Inflammatory macrophage (primary cell): Measurements from ENCODE around the gene NES.

Source experiments
- DNase-seq, 2 donors: peaks; one replicate each; pipeline ENCODE4 v3.0.0-alpha.2; 2020 to 2022

The NES gene

DNA sequence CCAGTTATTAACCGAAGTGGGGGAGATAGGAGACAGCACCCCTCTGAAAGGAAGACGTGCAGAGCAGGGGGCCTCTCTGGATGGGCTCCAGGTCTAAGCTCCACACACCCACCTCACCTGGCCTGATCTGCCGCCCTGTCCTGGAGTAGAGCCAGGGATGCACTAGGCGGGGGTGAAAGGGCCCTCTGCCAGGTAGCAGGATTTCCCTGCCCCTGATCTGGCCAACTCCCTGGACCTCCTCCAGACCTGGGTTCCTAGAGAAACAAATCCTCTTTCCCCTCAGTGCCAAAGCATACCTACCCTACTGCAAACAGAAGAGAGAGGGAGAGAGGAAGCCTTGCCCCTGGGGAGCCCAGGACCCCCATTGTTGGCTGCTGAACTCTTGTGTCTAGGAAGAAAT lies 26.1 kb upstream of the NES start:
- DNase-seq: no peak

DNA sequence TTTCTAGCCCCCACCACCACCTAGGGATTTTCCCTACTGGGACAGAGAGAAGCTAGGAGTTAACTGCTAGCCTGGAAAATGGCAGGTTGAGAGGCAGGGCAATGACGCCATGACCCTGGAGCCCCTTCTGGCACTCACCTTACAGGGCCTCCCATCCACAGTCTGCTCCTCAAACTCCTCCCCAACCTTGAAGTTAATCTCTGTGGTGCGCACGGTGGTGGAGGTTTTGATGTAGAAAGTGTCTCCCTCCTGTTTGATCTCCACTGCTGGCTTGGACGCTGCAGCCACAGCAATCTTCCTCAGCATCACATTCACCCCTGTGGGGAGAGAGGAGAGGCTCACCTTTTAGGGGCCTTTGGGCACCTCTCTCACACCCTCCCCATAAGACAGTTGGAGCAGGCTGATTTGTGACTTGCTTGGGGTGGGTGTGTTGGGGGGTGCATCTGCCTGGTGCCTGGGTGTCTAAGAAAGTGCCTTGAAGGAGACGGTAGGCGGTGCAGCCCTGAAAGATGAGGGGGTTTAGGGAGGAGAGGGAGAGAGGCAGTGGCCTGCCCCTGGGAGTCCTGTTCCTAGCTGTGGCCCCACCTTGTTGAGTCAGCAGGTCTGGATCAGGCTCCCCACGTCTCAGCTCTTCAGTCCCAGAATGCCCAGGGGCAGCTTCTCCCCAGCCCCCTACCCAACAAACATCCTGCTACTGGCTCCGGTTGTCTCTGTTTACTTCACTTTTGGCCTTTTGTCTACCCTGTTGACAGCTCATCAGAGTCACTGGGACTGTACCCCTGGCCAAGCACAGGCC lies 23.7 kb upstream of the NES start:
- no peak for DNase-seq

DNA sequence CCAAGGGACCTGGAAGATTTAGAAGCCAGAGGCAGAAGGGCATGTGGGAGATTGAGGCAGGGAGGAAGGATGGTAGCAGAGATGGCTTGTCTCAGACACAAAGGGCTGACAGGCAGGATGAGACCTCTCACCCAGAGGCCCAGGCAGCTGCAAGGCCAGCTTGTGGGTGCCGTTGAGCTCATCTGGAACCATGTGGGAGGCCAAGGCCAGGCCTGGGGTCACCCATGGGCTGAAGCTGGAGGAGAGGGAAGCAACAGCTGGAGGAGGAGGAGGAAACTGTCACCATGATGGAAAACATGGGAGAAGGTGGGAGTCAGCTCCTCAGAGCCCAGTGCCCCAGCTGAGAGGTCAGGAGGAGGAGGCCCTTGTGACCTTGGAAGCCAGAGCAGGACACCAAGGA lies 21.8 kb upstream of the NES start:
- DNase-seq: peak; percentile 73 to 93

DNA sequence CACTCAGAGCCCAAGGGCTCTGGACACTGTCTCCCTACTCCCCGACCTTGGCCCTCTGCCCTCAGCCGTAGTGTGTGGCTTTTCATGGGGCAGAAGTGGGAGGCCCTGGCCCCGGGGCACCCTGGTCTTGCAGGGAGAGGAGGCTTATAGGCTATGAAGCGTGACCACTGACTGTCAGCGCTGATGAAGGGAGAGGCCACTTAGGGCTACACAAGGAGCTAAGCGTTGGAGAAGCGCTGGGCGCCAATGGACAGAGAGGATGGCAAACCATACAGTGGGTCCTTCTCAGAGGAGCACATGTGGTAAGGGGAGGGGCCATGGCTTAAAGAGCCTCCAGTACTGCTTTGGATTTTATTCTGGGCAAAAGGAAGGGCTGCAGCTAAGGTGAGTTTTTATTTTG lies 20.3 kb upstream of the NES start:
- DNase-seq: no peak

DNA sequence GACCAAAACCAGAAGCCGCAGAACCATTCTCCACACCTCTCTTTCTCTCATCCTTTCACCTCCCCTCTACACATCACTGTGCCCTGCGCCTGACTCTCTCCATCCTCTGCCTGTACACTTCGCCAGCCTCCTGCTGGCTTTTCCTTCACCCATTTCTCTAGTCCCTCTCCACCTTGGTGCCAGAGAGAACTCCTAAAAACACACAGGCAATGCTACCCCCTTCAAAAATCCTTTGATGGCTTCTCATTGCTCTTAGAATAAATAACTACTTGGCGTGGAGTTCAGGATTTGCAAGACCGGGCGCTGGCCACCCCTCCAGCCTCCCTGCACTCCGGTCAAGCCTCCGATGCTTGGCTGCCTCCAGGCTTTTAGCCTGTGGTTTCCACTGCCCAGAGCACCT lies 19.5 kb upstream of the NES start:
- DNase-seq: no peak

DNA sequence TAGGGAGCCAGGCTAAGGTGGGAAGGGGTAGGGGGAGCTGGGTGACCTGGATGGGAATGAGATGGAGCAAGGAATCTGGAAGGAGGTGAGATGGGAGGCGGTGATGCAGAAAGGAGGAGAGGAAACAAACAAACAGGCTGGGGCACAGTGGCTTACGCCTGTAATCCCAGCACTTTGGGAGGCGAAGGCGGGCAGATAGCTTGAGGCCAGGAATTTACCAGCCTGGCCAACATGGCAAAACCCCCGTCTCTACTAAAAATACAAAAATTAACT lies 17.4 kb upstream of the NES start:
- no peak for DNase-seq

DNA sequence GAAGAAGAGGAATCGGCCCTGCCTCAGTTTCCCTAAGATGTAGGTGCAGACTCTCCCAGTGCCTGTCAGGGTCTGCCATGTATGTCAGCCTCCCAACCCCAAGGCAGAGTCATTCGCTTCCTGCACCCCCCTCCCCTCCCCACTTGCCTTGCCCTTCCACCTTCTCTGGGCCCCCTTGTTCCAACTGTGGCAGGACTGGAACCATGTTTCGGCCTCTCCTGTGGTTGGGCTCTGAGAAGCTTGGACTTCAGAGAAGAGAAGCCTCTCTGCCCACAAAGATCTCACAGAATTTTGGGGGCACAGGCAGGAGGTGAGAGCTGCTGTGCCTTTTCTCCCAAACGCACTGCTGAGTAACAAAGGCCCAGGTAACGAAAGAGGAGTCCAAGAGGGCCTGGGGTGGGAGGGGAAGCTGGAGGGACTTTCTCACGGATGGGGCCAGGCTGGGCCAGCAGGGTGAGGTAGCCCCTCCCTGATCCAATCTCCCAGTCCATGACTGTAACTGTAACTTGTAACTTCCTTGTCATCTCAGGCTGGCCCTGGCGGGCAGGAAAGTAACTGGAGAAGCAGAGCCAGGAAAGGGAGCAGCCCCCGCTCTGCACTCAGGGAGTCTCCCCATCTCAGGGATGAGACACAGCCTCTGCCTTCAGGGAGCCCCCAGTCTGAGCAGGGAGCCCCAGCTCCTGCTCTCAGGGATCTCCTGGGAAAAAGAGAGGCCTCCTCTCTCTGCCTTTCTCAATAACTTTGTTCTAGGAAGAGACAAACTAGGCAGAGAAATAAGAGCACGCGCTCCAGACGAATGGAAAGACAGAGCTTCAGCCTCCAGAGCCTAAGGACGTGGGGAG lies 16.9 kb upstream of the NES start:
- peak in 1 of 2 donors; percentile 39 for DNase-seq

DNA sequence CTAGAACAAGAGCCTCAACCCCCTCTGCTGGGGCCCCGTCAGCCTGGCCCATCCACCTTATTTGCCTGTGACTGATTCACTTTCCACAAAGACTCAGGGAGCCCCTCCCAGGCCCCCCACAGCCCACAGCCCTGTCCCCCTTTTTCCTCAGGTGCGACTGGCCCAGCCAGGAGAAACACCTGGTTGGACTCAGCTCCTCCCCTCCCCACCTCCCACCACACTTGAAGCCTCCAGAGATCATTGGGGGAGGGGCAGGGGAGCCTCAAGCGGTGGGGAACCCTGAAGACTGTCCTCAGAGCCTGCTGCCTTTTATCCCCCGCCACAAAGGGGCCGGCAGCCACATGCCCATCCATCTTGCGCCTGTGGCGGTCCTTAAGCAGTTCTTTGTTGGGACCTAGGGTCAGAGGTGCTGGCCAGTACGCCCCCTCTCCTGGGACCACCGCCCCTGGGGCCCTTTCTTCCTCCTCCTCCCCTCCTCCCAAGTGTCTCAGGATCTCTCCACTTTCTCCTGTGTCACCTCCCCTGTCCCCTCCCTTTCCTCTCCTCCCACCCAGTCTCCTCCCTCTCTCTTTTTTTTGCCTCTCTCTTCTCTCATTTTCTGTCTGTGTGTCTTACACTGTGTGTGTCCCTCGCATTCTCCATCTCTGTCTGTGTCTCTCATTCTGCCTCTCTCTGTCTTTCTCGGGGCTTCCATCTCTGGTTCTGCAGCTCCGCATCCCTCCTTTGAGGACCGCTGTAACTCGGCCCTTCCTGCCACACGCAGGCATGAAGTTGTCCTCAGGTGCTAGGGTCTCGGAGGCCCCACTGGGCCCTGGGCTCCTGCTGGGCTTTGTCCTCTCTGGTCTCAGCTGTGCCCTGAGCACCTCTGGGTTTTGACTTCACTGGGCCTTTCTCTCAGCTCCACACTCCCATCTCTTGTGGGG lies 16.0 kb upstream of the NES start:
- DNase-seq: no peak

DNA sequence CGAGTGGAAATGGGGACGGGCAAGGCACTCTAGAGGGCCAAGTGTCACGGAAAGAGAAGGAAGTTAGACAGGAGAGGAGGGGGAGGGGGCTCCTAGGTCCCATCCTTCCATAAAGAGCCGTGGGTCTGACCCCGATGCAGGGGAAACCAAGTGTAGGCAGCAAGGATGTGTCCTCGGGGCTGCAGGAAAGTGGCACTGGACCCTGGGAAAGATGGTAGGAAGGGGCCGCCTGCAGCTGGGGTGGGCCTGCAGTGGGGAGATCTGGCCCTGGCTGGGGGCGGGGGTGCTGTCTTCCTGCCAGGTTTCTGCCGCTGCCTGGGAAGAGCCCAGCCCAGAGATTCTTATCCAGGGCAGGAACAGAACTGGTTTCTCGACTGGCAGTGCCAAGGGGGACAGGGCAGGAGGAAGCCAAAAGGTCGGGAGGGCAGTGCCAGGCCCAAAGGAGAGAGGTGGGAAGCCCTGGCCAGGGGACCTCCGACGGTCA lies 15.3 kb upstream of the NES start:
- DNase-seq: no peak

DNA sequence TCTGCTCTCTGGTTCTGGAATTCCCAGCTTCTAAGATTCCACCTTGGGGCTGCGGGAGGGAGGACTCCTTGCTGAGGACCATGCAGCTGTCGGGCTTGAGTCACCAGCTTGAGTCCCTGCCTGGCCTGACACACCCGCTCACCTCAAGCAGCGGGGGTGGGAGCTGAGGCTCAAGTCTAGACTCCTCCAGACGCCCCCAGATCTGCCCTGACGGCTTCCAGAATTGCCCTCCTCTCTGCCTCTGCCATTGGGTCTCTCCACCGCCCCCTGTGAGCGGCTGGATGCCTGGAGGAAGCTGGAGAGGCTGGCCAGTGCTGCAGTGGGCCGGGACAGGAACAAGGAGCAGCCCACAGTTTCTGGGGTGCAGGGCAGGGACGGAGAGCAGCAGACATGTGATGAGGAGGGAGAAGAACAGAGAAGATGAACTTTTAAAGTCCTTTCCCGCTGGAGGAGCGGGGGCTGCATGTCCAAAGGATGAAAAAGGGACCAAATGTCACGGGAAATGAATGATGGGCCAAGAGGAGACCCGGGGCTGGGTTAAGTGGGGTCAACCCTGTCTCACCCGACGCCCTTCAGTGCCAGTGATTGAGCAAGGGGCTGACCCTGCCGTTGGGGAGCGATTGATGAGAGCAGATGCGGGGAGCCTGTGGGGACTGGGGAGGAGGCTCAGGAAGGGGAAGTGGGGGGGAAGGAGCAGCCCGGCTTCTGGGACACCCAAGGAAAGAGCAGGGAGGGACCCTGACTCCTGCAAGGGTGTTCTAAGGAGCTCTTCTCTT lies 14.6 kb upstream of the NES start:
- DNase-seq: peak; percentile 87 to 97

DNA sequence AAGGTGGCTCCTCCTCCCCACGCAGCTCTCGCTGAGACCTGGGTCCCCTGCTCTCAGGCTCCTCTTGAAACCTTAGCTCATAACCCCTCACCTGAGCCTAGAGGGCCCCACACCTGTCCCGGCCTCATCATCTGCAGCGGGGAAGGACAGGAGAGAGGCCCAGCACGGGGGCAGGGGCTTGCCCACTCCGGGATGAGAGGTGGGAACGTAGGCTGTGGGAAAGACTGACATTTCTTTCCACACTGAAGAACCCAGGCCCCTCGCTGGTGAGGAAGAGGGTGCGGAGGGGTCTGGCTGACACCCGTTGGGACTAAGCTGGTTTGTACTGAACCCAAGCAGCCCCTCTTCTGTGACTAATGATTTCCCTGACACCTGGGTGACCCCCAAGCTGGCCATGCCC lies 14.0 kb upstream of the NES start:
- no peak for DNase-seq

DNA sequence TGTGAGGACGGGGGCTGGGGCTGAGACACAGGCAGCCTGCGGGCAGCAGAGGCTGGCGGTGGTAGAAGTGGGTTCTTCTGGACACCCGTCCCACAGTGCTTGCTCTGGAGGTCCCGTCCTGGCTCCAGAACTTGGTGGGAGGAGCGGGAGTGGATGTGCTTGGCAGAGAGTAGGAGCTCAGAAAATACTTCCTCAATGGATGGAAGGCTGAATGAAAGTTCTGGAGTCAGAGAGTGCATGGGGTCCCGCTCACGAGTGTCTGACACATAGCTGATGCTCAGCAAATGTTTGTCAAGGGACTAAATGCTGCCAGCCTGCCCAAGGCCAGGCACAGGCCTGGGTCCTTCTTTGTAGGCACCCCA lies 13.4 kb upstream of the NES start:
- peak; percentile 60 to 84 for DNase-seq

DNA sequence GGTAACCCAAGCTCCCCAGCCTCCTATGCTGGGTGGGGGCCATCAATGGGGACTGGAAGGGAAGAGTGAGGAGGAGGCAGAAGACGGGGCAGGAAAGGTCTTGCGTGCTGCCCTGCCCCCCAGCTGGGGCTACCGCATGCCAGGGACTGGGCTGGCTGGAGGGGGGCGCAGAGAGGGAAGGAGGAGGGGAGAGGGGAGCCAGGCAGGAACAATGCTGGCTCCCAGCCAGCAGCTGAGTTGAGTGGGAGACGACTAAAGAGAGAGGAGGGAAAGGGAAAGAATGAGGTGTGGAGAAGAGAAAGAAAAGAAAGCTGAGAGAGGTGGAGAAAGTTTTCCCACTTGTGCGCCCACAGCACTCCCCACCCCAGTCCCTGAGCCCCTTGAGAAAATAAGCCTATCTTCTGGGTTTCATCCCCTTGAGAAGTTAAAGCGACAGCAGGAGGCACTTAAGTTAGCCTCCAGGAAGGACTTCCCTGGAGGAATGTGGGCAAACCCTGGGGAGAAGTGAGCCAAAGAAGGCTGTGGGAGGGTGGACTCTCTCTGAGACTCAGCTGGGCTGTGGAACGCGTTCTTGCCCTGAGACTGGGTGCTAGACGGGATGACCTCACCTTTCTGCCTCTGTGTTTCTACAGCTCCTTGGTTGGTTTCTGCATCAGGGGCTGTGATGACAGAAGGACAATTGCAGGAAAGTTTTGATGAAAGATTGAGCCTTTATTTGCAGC lies 12.9 kb upstream of the NES start:
- peak; percentile 67 to 82 for DNase-seq

DNA sequence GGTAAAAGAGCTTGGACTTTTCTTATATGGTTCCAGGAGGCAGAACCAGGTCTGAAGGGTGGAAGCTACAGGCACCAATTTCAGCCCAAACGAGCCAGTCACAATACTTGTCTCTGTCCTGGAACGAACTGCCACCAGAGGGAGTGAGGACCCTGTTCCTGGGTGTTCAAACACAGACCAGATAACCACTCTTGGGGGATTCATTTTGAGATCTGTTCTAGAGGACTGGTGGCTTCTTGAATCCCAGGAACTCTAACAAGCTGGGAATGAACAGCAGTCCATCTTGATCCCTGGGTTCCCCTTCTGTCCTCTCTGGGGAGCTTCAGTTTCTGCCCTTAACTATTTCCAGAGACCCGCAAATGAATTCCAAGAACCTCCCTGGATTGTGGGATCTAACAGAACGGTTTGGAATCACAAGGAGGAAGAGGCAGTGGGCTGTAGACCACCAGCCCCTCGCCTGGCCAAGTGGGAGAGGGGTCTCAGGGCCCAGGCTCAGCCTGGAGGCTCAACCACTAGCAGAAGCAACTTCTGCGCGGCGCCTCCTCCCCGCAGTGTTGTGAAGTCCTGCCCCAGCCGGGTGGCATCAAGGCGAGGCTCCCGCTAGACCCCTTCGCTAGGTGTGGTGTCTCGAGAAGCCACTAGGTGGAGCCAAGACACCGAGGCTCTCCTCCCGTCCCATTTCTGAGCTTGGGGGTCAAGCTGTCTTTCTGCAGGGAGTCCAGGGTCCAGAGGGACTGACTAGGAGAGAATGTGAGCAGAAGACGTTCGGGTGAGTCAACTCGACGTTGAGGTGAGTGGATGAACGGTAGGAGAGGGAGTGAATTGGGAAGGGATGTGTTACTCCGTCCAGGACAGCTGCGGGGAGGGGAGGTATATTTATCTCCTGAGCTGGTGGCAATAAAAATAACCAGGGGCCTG lies 12.1 kb upstream of the NES start:
- peak; percentile 74 to 85 for DNase-seq

DNA sequence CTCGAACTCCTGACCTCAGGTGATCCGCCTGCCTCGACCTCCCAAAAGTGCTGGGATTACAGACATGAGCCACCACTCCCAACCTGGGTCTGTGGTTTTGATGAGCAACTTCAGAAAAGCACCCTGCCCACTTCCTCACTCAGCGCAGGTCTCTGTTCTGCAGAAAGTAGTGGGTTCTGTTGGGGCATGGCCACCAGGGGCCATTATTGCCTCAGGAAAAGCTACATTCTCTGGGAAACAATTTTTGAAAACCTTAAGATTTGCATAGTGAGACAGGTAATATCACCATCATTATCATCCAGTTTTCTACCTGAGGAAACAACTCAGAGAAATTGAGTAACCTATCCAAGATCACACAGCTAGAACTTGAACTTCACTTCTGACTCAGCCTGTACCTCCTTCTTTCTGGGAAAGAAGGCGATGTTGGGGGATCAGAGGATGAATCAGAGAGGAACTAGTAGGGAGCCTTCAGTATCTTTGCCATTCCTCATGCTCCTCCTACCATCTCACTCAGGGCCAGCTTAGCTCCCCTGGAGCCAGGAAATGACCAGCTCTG lies 7.1 kb upstream of the NES start:
- DNase-seq: no peak

DNA sequence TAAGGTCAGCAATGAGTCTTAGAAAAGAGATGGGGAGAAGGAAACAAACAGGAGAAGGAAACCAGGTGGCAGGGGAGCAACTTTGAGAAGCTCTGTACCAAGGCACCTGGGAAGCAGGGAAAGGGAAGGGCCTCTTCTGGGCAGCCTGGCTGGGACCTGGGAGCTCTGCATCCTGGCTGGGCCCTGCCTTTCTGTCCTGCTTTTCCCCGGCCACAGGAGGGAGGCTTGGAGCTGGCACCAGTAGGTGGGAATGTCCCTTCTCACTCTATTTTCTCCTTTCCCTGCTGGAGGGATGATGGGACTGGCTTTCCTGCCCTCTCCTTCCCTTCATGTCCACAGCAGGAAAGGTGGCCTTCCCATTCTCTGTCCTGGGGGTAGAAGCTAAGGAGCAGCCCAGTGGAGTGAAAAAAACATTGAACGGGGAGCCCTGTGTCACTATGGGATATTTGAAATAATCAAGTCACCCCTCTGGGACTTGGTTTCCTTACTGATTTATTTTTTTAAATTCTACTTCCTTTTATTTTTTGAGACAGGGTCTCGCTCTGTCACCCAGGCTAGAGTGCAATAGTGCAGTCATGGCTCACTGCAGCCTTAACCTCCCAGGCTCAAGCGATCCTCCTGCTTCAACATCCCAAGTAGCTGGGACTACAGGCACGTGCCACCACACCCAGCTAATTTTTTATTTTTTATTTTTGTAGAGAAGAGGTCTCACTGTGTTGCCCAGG lies 5.1 kb upstream of the NES start:
- DNase-seq: no peak

DNA sequence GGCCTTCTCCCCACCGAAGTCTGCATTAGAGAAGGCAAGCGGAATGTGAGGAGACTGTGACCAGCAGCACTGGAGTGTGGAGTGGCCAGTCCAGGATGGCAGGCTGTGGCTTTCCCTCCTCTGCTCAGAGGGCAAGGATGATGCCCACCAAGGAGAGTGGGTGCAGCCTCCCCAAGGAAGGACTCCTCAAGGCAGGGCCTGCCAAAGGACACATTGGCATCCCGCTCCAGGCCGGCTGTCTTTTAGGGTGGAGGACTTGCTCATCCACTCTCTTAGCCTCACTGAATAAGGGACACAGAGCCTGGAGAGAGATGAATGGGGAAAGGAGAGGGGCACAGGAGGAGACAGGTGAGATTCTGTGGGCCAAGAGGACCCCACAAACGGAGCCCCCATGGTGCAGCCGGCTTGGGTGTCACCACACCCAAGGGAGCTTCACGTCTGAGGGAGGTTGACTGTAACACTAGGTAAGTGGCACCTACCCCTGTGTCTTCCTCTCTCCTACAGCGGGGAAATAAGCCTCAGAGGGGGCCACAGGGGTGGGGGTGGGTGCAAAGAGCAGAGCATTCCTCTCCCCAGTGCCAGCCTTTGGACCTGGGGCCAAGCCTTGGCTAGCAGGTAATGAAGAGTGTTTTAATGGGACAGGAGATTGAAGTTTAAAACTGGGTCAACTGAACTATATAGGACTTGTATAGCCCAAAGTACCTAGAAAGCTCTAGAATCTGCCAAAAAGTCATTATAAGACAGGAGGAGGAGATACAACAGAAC lies 4.2 kb upstream of the NES start:
- no peak for DNase-seq

DNA sequence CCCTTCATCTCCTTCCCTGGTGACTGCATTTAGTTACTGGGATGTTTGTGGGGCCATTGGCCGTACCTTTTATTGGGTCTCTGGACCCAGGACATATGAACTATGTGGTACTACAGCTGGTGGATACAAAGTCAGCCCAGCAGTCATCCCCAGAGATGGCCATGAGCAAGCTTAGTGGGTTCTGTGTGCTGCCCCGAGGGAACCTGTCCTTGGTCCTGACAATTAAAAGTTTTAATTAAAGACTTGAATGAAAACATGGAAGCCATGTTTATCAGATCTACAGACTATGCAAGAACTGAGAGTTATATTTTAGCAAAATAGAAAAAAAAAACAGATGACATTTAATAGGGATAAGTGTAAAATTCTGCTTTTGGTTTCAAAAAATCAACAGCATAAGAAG lies 2.8 kb upstream of the NES start:
- no peak for DNase-seq
